ENCODE data around the gene NLN.

DNA sequence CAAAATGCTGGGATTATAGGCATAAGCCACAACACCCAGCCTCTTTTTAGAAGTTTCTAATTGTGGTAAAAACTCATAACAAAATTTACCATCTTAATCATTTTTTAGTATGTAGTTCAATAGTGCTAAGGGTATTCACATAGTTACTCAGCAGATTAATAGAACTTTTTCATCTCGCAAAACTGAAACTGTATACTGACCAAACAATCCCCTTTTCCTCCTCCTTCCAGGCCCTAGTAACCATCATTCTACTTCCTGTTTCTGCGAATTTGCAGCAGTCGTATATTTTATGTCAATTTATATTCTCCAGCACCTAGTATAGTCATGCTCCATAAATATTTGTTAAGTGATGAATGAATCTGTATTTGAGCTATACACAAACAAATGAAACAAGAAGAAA is 118.1 kb downstream of the NLN start:
- TF ChIP-seq, protein P1, sequence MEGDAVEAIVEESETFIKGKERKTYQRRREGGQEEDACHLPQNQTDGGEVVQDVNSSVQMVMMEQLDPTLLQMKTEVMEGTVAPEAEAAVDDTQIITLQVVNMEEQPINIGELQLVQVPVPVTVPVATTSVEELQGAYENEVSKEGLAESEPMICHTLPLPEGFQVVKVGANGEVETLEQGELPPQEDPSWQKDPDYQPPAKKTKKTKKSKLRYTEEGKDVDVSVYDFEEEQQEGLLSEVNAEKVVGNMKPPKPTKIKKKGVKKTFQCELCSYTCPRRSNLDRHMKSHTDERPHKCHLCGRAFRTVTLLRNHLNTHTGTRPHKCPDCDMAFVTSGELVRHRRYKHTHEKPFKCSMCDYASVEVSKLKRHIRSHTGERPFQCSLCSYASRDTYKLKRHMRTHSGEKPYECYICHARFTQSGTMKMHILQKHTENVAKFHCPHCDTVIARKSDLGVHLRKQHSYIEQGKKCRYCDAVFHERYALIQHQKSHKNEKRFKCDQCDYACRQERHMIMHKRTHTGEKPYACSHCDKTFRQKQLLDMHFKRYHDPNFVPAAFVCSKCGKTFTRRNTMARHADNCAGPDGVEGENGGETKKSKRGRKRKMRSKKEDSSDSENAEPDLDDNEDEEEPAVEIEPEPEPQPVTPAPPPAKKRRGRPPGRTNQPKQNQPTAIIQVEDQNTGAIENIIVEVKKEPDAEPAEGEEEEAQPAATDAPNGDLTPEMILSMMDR (IDR thresholded peaks at IDR 0.05; ENCODE audit: poor library complexity) = no peak
- no peak for TF ChIP-seq EZH2phosphoT487 (IDR thresholded peaks at IDR 0.05; ENCODE audit: low read depth, severe bottlenecking, unreplicated experiment)

Data from hepatocyte (in vitro differentiated cells).